Right lobe of liver (tissue), 4 donors: Measurements from ENCODE around the gene SLC2A6.

ENCODE experiments used
- CTCF ChIP-seq, 4 donors: fragments of 200-600 bp in 3 of 4; fragments of 450-650 bp in 1 of 4; IDR thresholded peaks; one replicate each; pipeline versions ENCODE4 v1.5.1 to v1.8.0; 2016 to 2022; ENCODE audit warnings: antibody characterized with exemption in 4 of 4, mild to moderate bottlenecking in 2 of 4
- POLR2A ChIP-seq: fragments of 450-650 bp; IDR thresholded peaks from one replicate; pipeline ENCODE4 v1.6.1; 2017; ENCODE audit warnings: antibody characterized with exemption, mild to moderate bottlenecking
- donor health status: DM: no; HTN: no; CAD: no.
- donor health status: DM: no; HTN: no; CAD: no.
- donor health status: DM: no; HTN: yes; CAD: no.

- TF ChIP-seq CTCF (IDR thresholded peaks at IDR 0.05) (no peak), POLR2A (no peak)
These were observed 38.8 kb upstream of the SLC2A6 start for GRCh38 chr9:133517711-133518110.
